PFSK-1 (cell line): ENCODE data around the gene AQP7. TPM values are rescaled to one million over a fixed set of nuclear protein-coding genes. Genes with fewer than 3 reads are reported as not detected.
"Not testable (repeated sequence)": the region's sequence is repeated elsewhere in the genome, so short reads cannot be mapped to it uniquely, and the experiment has no call there.

Experiments
- FOXP2 ChIP-seq: optimal IDR thresholded peaks from 2 replicates; pipeline ENCODE3; 2011; ENCODE audit warnings: borderline replicate concordance, control low read depth, inconsistent platforms; ENCODE audit not compliant: insufficient read depth; ENCODE audit errors: extremely low read length, extremely low read depth
- POLR2AphosphoS5 ChIP-seq: IDR thresholded peaks from 2 replicates; pipeline ENCODE4 v1.6.1; 2012; ENCODE audit warnings: low read depth, mild to moderate bottlenecking, control low read depth, low read length, moderate library complexity
- REST ChIP-seq, 2 experiments: IDR thresholded peaks; 2 replicates each; pipeline versions ENCODE4 v1.6.1 to v1.8.0; 2011 to 2012; ENCODE audit warnings: low read depth in 2 of 2, low read length in 2 of 2, control low read depth in 1 of 2, inconsistent platforms in 1 of 2, mild to moderate bottlenecking in 1 of 2, moderate library complexity in 1 of 2; ENCODE audit not compliant: insufficient read depth in 1 of 2
- SIN3A ChIP-seq: IDR thresholded peaks from 2 replicates; pipeline ENCODE4 v1.6.1; 2012; ENCODE audit warnings: mild to moderate bottlenecking, low read length, moderate library complexity, borderline replicate concordance; ENCODE audit not compliant: insufficient read depth
- TAF1 ChIP-seq: IDR thresholded peaks from 2 replicates; pipeline ENCODE4 v1.6.1; 2012; ENCODE audit warnings: low read length, control low read depth, borderline replicate concordance; ENCODE audit not compliant: insufficient read depth
- polyA plus RNA-seq: library from polyadenylated mRNA; unstranded; fragments of >200 nt; gene quantifications from one replicate; pipeline ENCODE4 v1.2.1, GENCODE V29; 2012; ENCODE audit warnings: low read depth, missing spikeins; ENCODE audit not compliant: insufficient read length

Gene AQP7
- polyA plus RNA-seq: not detected

- TF ChIP-seq FOXP2, POLR2AphosphoS5, SIN3A: not testable (repeated sequence)
Observed at GRCh38 chr9:33402371-33402770, at the start of gene AQP7. TSS of gene AQP7 (minus strand) at chr9:33402568. CDS start at chr9:33401262, 1,306 bp downstream.

GRCh38 chr9:33450621-33451146, 48.3 kb upstream of the AQP7 start:
- TF ChIP-seq POLR2AphosphoS5 (no peak), FOXP2 (no peak), TAF1 (no peak), REST (IDR thresholded peaks at IDR 0.05; ENCODE audit: insufficient read depth in 1 of 2, low read depth in 2 of 2, low read length in 2 of 2) (no peak), SIN3A (no peak)

- TF ChIP-seq POLR2AphosphoS5 (no peak), SIN3A (no peak), TAF1 (no peak), REST (IDR thresholded peaks at IDR 0.05; ENCODE audit: insufficient read depth in 1 of 2, low read depth in 2 of 2, low read length in 2 of 2) (no peak), FOXP2 (no peak)
Observed at GRCh38 chr9:33449715-33450114, 47.3 kb upstream of the AQP7 start.

GRCh38 chr9:33447799-33448553, 45.6 kb upstream of the AQP7 start:
- no peak for TF ChIP-seq TAF1

- TF ChIP-seq REST (IDR thresholded peaks at IDR 0.05; ENCODE audit: insufficient read depth in 1 of 2, low read depth in 2 of 2, low read length in 2 of 2) (no peak), POLR2AphosphoS5 (no peak), TAF1 (no peak), SIN3A (0 out of 2 replicates have a peak, but pooled peaks have one; percentile 13), FOXP2 (peak; percentile 13)
Observed at GRCh38 chr9:33446946-33447798, 44.8 kb upstream of the AQP7 start, which contains the start of gene AQP3. TSS of gene AQP3 (minus strand) at chr9:33447593. CDS start at chr9:33447530, 63 bp downstream.
